ENCODE measurements around the gene AHSG.

DNA sequence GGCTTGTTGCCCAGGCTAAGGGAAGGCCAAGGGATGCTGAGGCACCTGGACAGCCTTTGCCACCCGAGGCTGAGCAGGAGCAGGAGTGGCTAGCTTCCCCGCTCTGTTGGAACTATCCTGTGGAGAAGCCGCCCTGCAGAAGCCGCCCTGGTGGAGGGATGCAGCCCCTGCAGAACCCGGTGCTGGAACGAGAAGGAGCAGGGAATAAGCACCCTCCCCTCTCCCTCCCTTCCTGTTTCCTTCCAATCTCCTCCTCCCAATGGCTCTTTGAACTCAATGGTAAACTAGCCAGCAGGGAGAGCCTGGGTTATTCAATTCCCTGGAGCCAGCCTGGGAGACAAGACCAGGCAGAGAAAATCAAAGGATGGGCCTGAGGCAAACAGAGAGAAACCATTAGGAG lies 41.1 kb downstream of the AHSG start:
- TF ChIP-seq CTCF (IDR thresholded peaks at IDR 0.05) (no peak), EZH2 (IDR thresholded peaks at IDR 0.05; ENCODE audit: borderline replicate concordance, insufficient read depth, low read depth, low read length, poor library complexity, severe bottlenecking) (no peak)

All from B cell (primary cell).